Melanocyte of skin (primary cell): ENCODE results near the gene ARID4B. TPM values are rescaled to one million over a fixed set of nuclear protein-coding genes. Genes with fewer than 3 reads are reported as not detected.

Experiments used
- small RNA-seq, 2 donors: library from RNA; depleted of rRNA; stranded (forward); fragments of <200 nt; gene quantifications; one replicate each; pipeline ENCODE3, GENCODE V24; 2012
- total RNA-seq, 2 donors: library from RNA; depleted of rRNA; stranded (reverse); fragments of >200 nt; gene quantifications; 2 replicates each; pipeline ENCODE4 v1.2.3, GENCODE V29; 2012

ARID4B gene
- total RNA-seq = 10 to 100 TPM; 12.3 to 39.9 TPM

GRCh38 chr1:235327559-235328270, at the start of gene ARID4B:
Gene ARID4B, minus strand, starts transcription at chr1:235328179. Its CDS starts 1,260 bp downstream, at chr1:235326919.

GRCh38 chr1:235367000-235367908, 39.3 kb upstream of the ARID4B start, which contains the start of gene TBCE:
Gene TBCE, plus strand, starts transcription at chr1:235367427. Its CDS starts 12,623 bp downstream, at chr1:235380050.

GRCh38 chr1:235328271-235329138, 526 bp upstream of the ARID4B start, which contains the start of gene GGPS1:
Gene GGPS1, plus strand, starts transcription at chr1:235328570. Its CDS starts 6,695 bp downstream, at chr1:235335265.

GRCh38 chr1:235160957-235161684, 166.9 kb downstream of the ARID4B start, which contains the start of gene RBM34:
Gene RBM34, minus strand, starts transcription at chr1:235161250. Its CDS starts 24 bp downstream, at chr1:235161226.

GRCh38 chr1:235128456-235129328, 199.3 kb downstream of the ARID4B start, which contains the start of gene TOMM20:
Gene TOMM20, minus strand, starts transcription at chr1:235128837. Its CDS starts 122 bp downstream, at chr1:235128715.

Small RNAs within 50 kb of the gene (small RNA-seq; reads per million reads assigned to genes)
- gene AL391994.1 = 0 reads per million in 2 donors
- 0 to 0.41 reads per million in 2 donors for gene MIR4753
- 123 to 214 reads per million in 2 donors for gene SNORA14B

Other genes with a start within 250 kb of the ARID4B start
- 10 to 100 TPM; 46.1 to 74.3 TPM for gene TOMM20, start 199.3 kb downstream of the ARID4B start, total RNA-seq
- 10 to 100 TPM; 31.0 to 38.3 TPM for gene RBM34, start 166.9 kb downstream of the ARID4B start, total RNA-seq
- 10 to 100 TPM; 13.7 to 17.6 TPM for gene GGPS1, start 391 bp upstream of the ARID4B start, total RNA-seq
- 10 to 100 TPM; 23.7 to 33.3 TPM for gene TBCE, start 39.2 kb upstream of the ARID4B start, total RNA-seq
- 10 to 100 TPM; 18.9 to 32.3 TPM for gene B3GALNT2, start 176.3 kb upstream of the ARID4B start, total RNA-seq